Gastrocnemius medialis (tissue), 4 donors: ENCODE measurements around the gene SNAPC2. TPM values are rescaled to one million over a fixed set of nuclear protein-coding genes. Genes with fewer than 3 reads are reported as not detected.
"Not testable (repeated sequence)": the region's sequence is repeated elsewhere in the genome, so short reads cannot be mapped to it uniquely, and the experiment has no call there.

Experiments used
- ATAC-seq, 2 donors: fragments of 150-250 bp; one replicate each; pipeline ENCODE4 v1.9.1; 2016
- DNase-seq, 2 donors: peaks; one replicate each; pipeline ENCODE4 v3.0.0-alpha.2; 2019
- H3K27ac ChIP-seq, 4 donors: fragments of 200-600 bp; sonication (generic); 1 replicate in 1 of 4; 2 replicates in 3 of 4; pipeline ENCODE4 v1.5.1; 2016 to 2018; ENCODE audit warnings: mild to moderate bottlenecking in 2 of 4, moderate library complexity in 1 of 4
- H3K27me3 ChIP-seq, 3 donors: fragments of 200-600 bp; sonication (generic) in 2 of 3; 1 replicate in 1 of 3; 2 replicates in 2 of 3; pipeline versions ENCODE4 v1.5.1 to v1.6.0; 2016 to 2019; ENCODE audit warnings: mild to moderate bottlenecking in 1 of 3, moderate library complexity in 1 of 3
- H3K36me3 ChIP-seq, 2 donors: fragments of 200-600 bp; sonication (generic) in 1 of 2; one replicate each; pipeline ENCODE4 v1.5.1; 2017 to 2018
- H3K4me1 ChIP-seq, 2 donors: fragments of 200-600 bp; sonication (generic) in 1 of 2; one replicate each; pipeline ENCODE4 v1.5.1; 2016 to 2017; ENCODE audit warnings: mild to moderate bottlenecking in 2 of 2
- H3K4me3 ChIP-seq, 4 donors: fragments of 200-600 bp; sonication (generic) in 3 of 4; 1 replicate in 1 of 4; 2 replicates in 3 of 4; pipeline ENCODE4 v1.5.1; 2016 to 2019; ENCODE audit warnings: mild to moderate bottlenecking in 2 of 4
- H3K9me3 ChIP-seq, 3 donors: fragments of 200-600 bp; sonication (generic) in 2 of 3; 1 replicate in 1 of 3; 2 replicates in 2 of 3; pipeline ENCODE4 v1.5.1; 2016 to 2019
- CTCF ChIP-seq, 5 experiments: fragments of 450-650 bp in 3 of 5; fragments of 200-600 bp in 2 of 5; sonication (generic) in 2 of 5; IDR thresholded peaks in 4 of 5; conservative IDR thresholded peaks in 1 of 5; 1 replicate in 4 of 5; 2 replicates in 1 of 5; pipeline ENCODE4 v1.5.1; 2016 to 2019; ENCODE audit warnings: antibody characterized with exemption in 5 of 5, mild to moderate bottlenecking in 3 of 5, moderate library complexity in 3 of 5
- POLR2A ChIP-seq, 2 donors: fragments of 450-650 bp; IDR thresholded peaks; one replicate each; pipeline ENCODE4 v1.6.1; 2017; ENCODE audit warnings: antibody characterized with exemption in 2 of 2, mild to moderate bottlenecking in 2 of 2, moderate library complexity in 2 of 2
- in situ Hi-C, 4 donors: fragments of 200-750 bp; cut with MboI; loops; one replicate each; pipeline versions ENCODE4 v1.15.0 to v1.8.0; 2017; ENCODE audit warnings: low sequenced_read_pairs in 4 of 4
- intact Hi-C: fragments of 100-400 bp; cut with DNase I; formaldehyde crosslinking; loops from one replicate; pipeline ENCODE4 v1.15.1; 2023; ENCODE audit warnings: low total_unique reads
- total RNA-seq, 4 donors: library from RNA; depleted of rRNA; stranded (reverse); fragments of >200 nt; gene quantifications; one replicate each; pipeline versions ENCODE4 v1.1.0 to v1.2.3, GENCODE V29; 2016

The SNAPC2 gene
- total RNA-seq, 4 donors from 2014 or later: 4.6 to 10.9 (median 7.1) TPM

- Histone ChIP-seq H3K9me3 (no peaks in the 10 kb centered on the region), H3K27ac (no peak overlapping the region), H3K27me3 (no peaks in the 10 kb centered on the region), H3K36me3 (no peaks in the 10 kb centered on the region), H3K4me3 (no peak overlapping the region), H3K4me1 (peaks cover 14 to 17% of the 10 kb centered on the region in 2 donors)
- intact Hi-C loops: no loop called here
- TF ChIP-seq CTCF (IDR thresholded peaks at IDR 0.05 in 4 of 5, conservative IDR thresholded peaks at IDR 0.05 in 1 of 5) (no peak), POLR2A (IDR thresholded peaks at IDR 0.05) (no peak)
- no peak for ATAC-seq
- in situ Hi-C loops: no loop called here
- no peak for DNase-seq
These were observed 32.9 kb downstream of the SNAPC2 start for GRCh38 chr19:7953060-7953459.

GRCh38 chr19:7953576-7953975 is 33.4 kb downstream of the SNAPC2 start:
- Histone ChIP-seq H3K27me3 (no peaks in the 10 kb centered on the region), H3K27ac (no peak overlapping the region), H3K9me3 (no peaks in the 10 kb centered on the region), H3K4me1 (peaks cover 14 to 17% of the 10 kb centered on the region in 2 donors), H3K4me3 (no peak overlapping the region), H3K36me3 (no peaks in the 10 kb centered on the region)
- no peak for ATAC-seq
- TF ChIP-seq POLR2A (IDR thresholded peaks at IDR 0.05) (no peak), CTCF (IDR thresholded peaks at IDR 0.05 in 4 of 5, conservative IDR thresholded peaks at IDR 0.05 in 1 of 5) (no peak)
- DNase-seq: no peak
- intact Hi-C loops: no loop called here
- in situ Hi-C loops: no loop called here

- peaks cover 14 to 17% of the 10 kb centered on the region in 2 donors for H3K4me1 ChIP-seq
- in situ Hi-C loops: no loop called here
- ATAC-seq (no peak), DNase-seq (no peak)
- H3K9me3 ChIP-seq: no peaks in the 10 kb centered on the region
- TF ChIP-seq POLR2A (IDR thresholded peaks at IDR 0.05) (no peak), CTCF (IDR thresholded peaks at IDR 0.05 in 4 of 5, conservative IDR thresholded peaks at IDR 0.05 in 1 of 5) (no peak)
- H3K36me3 ChIP-seq: peaks cover 0 to 5% of the 10 kb centered on the region in 2 donors
- no peaks in the 10 kb centered on the region for H3K27me3 ChIP-seq
- H3K27ac ChIP-seq: no peak overlapping the region
- intact Hi-C loops: no loop called here
- H3K4me3 ChIP-seq: no peak overlapping the region
These were observed 35.6 kb downstream of the SNAPC2 start for GRCh38 chr19:7955696-7956095.

- intact Hi-C loops: no loop called here
- Histone ChIP-seq H3K36me3 (peaks cover 0 to 35% of the 10 kb centered on the region in 2 donors), H3K4me3 (no peak overlapping the region), H3K27me3 (no peaks in the 10 kb centered on the region), H3K27ac (no peak overlapping the region), H3K4me1 (no peaks in the 10 kb centered on the region), H3K9me3 (no peaks in the 10 kb centered on the region)
- no peak for DNase-seq
- ATAC-seq: no peak
- in situ Hi-C loops: no loop called here
- TF ChIP-seq CTCF (IDR thresholded peaks at IDR 0.05 in 4 of 5, conservative IDR thresholded peaks at IDR 0.05 in 1 of 5) (no peak), POLR2A (IDR thresholded peaks at IDR 0.05) (no peak)
These were observed 39.1 kb downstream of the SNAPC2 start for GRCh38 chr19:7959211-7959610.

- intact Hi-C loops, H3K4me3 ChIP-seq, ATAC-seq, H3K27me3 ChIP-seq, DNase-seq, H3K27ac ChIP-seq, in situ Hi-C loops, H3K4me1 ChIP-seq, H3K9me3 ChIP-seq: not testable (repeated sequence)
- H3K36me3 ChIP-seq: peaks cover 0 to 41% of the 10 kb centered on the region in 2 donors
These were observed 40.9 kb downstream of the SNAPC2 start for GRCh38 chr19:7961082-7961481.
